ENCODE results near the gene TTC23.

GRCh38 chr15:99296386-99296785, 47.0 kb upstream of the TTC23 start:
- no peak for TF ChIP-seq JUN (IDR thresholded peaks at IDR 0.05; ENCODE audit: borderline replicate concordance, insufficient read depth, insufficient read length, low read depth)
- TF ChIP-seq, protein P1, sequence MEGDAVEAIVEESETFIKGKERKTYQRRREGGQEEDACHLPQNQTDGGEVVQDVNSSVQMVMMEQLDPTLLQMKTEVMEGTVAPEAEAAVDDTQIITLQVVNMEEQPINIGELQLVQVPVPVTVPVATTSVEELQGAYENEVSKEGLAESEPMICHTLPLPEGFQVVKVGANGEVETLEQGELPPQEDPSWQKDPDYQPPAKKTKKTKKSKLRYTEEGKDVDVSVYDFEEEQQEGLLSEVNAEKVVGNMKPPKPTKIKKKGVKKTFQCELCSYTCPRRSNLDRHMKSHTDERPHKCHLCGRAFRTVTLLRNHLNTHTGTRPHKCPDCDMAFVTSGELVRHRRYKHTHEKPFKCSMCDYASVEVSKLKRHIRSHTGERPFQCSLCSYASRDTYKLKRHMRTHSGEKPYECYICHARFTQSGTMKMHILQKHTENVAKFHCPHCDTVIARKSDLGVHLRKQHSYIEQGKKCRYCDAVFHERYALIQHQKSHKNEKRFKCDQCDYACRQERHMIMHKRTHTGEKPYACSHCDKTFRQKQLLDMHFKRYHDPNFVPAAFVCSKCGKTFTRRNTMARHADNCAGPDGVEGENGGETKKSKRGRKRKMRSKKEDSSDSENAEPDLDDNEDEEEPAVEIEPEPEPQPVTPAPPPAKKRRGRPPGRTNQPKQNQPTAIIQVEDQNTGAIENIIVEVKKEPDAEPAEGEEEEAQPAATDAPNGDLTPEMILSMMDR (IDR thresholded peaks at IDR 0.05; ENCODE audit: extremely low read depth in 1 of 2, insufficient read depth in 1 of 2, low read depth in 1 of 2, low read length in 2 of 2), result no peak
- no peak for TF ChIP-seq POLR2AphosphoS5 (IDR thresholded peaks at IDR 0.05; ENCODE audit: insufficient read depth, low read depth, low read length)
- no peak for TF ChIP-seq POLR2A (IDR thresholded peaks at IDR 0.05; ENCODE audit: low read depth, low read length)
- no peak for TF ChIP-seq EZH2 (IDR thresholded peaks at IDR 0.05; ENCODE audit: borderline replicate concordance, low read depth, low read length, severe bottlenecking)
- TF ChIP-seq, protein P2, sequence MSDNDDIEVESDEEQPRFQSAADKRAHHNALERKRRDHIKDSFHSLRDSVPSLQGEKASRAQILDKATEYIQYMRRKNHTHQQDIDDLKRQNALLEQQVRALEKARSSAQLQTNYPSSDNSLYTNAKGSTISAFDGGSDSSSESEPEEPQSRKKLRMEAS (IDR thresholded peaks at IDR 0.05; ENCODE audit: insufficient read depth, insufficient read length), result no peak

Data from endothelial cell of umbilical vein (primary cell).